Stimulated activated CD8-positive, alpha-beta memory T cell treated with anti-CD3 and anti-CD28 coated beads, Interleukin-2, amount 100 ng/mL, for 48 hours (primary cell): ENCODE data around the gene GEMIN2.
"Not testable (repeated sequence)": the region's sequence is repeated elsewhere in the genome, so short reads cannot be mapped to it uniquely, and the experiment has no call there.

ENCODE experiments used
- DNase-seq, 2 donors: peaks; one replicate each; pipeline ENCODE4 v3.0.0-alpha.2; 2020; ENCODE audit warnings: low read depth in 2 of 2

The GEMIN2 gene

GRCh38 chr14:39114073-39114838 lies at the start of gene GEMIN2:
TSS of gene GEMIN2 (plus strand) at chr14:39114323. CDS start at chr14:39114339, 16 bp downstream.
- peak; percentile 86 to 89 for DNase-seq

- DNase-seq = not testable (repeated sequence)
Measured at GRCh38 chr14:39069169-39069805, 44.8 kb upstream of the GEMIN2 start.

- no peak for DNase-seq
Measured at GRCh38 chr14:39069923-39070322, 44.2 kb upstream of the GEMIN2 start.

- no peak for DNase-seq
Measured at GRCh38 chr14:39071096-39071495, 43.0 kb upstream of the GEMIN2 start.

GRCh38 chr14:39080886-39081285 lies 33.2 kb upstream of the GEMIN2 start:
- DNase-seq = no peak

- no peak for DNase-seq
Measured at GRCh38 chr14:39083127-39083526, 31.0 kb upstream of the GEMIN2 start.

- DNase-seq = no peak
Measured at GRCh38 chr14:39085933-39086332, 28.2 kb upstream of the GEMIN2 start.

- DNase-seq = no peak
Measured at GRCh38 chr14:39087493-39087892, 26.6 kb upstream of the GEMIN2 start.

GRCh38 chr14:39090548-39091111 lies 23.5 kb upstream of the GEMIN2 start:
- DNase-seq = no peak

DNA sequence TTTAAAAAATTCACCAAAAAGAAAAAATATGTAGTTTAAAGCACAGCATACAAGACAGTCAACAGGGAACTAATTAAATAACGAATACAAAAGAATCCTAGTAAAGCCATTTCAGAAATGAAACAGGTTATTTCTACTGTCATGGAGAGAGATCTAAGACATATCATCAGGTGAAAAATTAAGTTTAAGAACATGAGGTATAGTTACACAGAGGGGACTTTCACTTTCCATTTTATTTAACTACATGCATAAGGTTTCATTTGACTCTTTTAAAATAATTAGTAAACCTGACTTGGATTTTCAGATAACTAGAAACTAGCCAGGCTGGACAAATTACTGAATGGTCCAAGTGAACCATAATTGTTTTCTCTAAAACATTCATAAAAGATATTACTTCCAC lies 22.4 kb upstream of the GEMIN2 start:
- no peak for DNase-seq

- no peak for DNase-seq
Measured at GRCh38 chr14:39094515-39094914, 19.6 kb upstream of the GEMIN2 start.

DNA sequence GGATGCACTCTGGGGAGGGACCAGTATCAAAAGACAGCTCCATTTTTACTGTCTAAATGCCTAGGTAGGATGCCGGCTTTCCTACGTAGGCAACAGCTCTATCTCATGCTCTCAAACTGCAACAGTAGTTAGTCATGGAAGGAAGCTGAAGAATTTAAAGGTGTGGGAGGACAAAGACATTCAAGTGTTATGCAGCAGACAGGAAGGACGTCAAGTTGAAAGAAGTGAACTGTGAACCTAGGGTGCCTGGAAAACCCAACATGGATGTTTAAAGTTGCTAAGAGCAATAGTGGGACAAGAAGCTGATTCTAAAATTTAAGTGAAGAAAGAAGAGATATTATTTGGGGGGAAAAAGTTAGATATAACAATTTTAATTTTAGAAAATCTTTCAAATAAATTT lies 17.0 kb upstream of the GEMIN2 start:
- no peak for DNase-seq

DNA sequence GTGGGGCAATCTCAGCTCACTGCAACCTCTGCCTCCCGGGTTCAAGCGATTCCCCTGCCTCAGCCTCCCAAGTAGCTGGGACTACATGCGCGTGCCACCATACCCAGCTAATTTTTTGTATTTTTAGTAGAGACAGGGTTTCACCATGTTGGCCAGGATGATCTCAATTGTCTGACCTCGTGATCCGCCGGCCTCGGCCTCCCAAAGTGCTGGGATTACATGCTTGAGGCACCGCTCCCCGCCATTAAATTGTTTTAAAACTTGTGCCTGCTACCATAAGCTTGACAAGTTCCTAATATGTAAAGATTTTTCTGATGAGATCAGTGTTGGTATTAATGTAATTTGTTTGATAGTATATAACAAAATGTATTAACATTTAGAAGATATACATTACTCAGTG lies 14.9 kb upstream of the GEMIN2 start:
- not testable (repeated sequence) for DNase-seq

- DNase-seq = no peak
Measured at GRCh38 chr14:39099748-39100147, 14.4 kb upstream of the GEMIN2 start.

DNA sequence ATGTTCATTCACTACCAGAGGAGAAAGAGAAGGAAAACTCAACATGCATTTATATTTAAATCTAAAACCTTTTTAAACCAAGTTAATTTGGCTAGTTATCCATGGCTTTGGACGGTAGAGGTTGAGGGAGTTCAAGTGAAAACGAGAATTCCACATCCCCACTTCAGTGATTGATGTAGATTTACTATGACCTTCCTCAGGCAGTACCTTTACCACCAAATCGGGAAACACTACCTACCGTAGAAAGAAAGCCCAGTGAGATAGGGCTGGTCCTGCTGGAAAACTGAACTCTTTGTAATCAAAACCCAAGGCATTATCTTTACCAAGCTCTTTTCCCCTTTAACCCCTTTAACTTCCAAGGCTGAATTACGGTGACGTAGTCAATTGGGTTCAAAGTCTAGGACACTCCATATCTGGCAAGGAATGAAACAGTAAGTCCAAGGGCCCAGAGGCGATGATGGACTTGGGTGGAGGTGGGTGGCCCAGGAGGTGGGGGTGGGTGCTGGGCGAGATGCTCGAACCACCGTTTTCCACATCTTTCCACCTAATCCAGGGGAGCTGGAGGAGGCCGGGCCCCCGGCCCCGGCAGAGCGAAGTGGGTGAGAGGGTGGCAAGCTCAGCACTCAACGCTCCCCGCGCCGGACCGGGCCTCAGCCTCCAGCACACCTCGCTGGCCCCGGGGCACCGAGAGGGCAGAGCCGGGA lies 11.7 kb upstream of the GEMIN2 start:
- DNase-seq = no peak

DNA sequence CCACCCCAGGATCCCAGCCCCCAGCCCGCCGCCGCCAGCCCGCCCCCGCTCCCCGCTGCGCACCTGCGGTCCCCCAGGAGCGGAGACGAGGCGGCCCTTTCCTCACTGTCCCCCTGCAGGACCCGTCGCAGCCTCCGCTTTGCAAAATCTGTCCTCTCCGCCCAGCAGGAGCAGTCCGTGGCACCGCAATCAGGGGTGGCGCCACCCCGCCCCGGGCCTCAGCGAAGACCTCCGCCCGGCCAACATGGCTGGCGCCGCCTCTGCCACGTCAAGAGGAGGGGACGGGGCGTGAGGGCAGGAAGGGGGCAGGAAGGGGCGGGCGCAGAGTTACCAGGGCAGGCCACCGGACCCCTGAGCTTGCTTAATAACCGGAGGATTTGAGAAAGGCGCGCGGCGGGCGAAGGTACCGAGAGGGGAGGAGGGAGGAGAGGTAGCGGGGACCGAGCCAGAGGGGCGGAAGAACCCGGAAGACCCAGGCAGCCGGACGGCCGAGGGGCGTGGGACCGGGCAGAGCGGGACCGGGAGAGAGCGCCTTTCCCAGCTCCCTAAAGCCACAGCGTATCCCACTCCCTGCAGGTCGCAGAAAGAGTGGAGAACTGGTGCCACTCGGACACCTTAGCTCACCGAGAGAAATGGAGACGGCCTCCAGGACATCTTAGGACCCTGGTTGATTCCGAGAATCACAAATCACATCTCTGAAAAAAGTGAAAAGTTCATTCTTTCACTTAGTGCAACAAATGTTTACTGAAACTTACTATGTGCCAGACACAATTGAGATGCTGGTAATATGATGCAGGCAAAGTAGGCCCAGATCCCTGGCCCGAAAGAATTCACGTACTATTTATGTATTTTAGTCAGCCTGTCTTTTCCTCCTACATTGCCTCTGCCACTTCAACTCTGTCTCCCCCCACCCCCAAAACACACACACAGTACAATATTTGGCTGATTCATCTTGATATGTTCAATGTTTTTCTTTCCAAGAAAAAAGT lies 10.9 kb upstream of the GEMIN2 start, which contains the start of gene SEC23A:
TSS of gene SEC23A (minus strand) at position 267 of the 989 bp plus-strand sequence. CDS start 7,117 bp downstream, outside the sequence.
- DNase-seq = peak; percentile 74 to 80

GRCh38 chr14:39104078-39104801 lies 9.9 kb upstream of the GEMIN2 start:
- DNase-seq = not testable (repeated sequence)

- no peak for DNase-seq
Measured at GRCh38 chr14:39107591-39107996, 6.5 kb upstream of the GEMIN2 start.

GRCh38 chr14:39108791-39109190 lies 5.3 kb upstream of the GEMIN2 start:
- DNase-seq = no peak
